Fibroblast of the aortic adventitia (primary cell): Measurements from ENCODE around the gene NAV2. TPM values are rescaled to one million over a fixed set of nuclear protein-coding genes. Genes with fewer than 3 reads are reported as not detected.

Experiments used
- DNase-seq: peaks from one replicate; pipeline ENCODE4 v3.0.0-alpha.2; 2010; ENCODE audit warnings: low read depth
- H3K4me3 ChIP-seq: 2 replicates; pipeline ENCODE4 v1.5.1; 2011; ENCODE audit warnings: low read depth, mild to moderate bottlenecking, control low read depth, low read length, moderate library complexity
- CTCF ChIP-seq: IDR thresholded peaks from 2 replicates; pipeline ENCODE4 v1.5.1; 2011; ENCODE audit warnings: mild to moderate bottlenecking, low read length, control low read depth, inconsistent platforms; ENCODE audit not compliant: insufficient read depth
- total RNA-seq: library from RNA; depleted of rRNA; stranded (reverse); fragments of >200 nt; gene quantifications from 2 replicates; pipeline ENCODE4 v1.2.3, GENCODE V29; 2012; ENCODE audit warnings: low replicate concordance

NAV2 gene
- total RNA-seq, 1 donor, result 44.6 TPM

DNA sequence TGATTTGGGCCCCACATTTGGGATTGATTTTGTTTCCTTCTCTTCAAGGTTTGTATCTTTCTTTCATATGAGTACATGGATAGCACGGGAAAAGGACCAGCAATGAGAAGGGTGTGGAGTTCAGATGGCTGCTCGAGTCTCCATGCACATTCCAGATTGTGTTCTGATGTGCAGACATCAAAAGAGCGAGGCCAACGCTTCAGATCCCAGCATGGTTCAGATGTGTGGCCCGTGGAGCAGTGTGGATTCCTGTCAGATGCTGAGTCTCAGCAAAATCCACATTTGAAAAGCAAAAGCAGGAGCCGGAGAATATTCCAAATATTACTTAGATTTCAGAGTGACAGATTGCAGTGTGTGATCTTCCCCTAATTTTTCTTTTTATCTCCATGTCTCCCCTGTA lies 228.2 kb downstream of the NAV2 start:
- no peak for DNase-seq
- no peak overlapping the region for H3K4me3 ChIP-seq
- TF ChIP-seq CTCF, result no peak

- no peak for TF ChIP-seq CTCF
- peak; percentile 63 for DNase-seq
- H3K4me3 ChIP-seq, result no peak overlapping the region
Observed at GRCh38 chr11:19946681-19947080, 234.0 kb downstream of the NAV2 start.

DNA sequence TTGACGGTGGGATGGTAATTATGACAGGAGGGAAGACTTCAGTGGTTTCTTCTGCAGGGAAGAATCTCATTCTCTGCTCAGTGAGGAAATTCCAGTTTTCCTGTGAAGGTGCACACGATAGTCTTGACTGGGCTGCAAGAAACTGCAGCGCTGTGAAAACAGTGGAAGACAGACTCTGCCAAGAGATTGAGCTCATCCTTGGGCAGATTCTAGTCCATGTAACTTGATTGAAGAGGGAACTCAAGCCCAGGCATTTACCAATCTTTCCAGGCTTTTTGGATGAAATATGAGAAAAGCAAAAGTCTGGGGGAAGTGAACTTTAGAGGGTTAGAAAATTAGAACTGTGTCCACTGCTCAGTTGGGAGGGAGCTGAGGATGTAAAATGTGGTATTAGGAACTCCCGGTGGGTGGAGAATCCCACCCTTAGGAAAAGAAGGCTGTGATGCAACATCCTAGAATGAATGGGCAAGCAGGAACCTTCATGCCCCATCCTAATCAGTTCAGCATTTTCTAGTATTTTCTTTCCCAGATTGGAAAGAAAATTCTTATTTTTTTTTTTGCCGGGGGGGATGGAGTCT lies 235.0 kb downstream of the NAV2 start:
- DNase-seq, result peak; percentile 59
- no peak for TF ChIP-seq CTCF
- no peak overlapping the region for H3K4me3 ChIP-seq

DNA sequence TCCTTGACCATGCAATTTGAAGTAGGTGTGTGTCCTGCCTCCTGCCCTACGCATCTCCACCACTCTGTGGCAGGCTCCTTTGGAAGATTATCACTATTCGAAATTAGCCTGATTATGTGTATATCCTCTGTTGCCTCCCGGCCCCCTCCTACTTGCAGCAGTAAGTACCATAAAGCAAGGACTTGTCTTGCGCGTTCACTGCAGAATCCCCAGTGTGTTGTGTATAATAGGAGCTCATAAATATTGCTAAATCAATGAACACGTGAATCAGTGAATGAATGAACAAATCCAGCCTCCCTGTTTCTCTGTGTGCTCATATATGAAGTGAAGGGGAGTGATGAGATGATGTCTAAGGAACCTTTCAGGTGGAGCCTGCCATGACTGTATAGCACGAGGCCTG lies 237.0 kb downstream of the NAV2 start:
- no peak for TF ChIP-seq CTCF
- no peak overlapping the region for H3K4me3 ChIP-seq
- DNase-seq, result no peak

- H3K4me3 ChIP-seq, result no peak overlapping the region
- TF ChIP-seq CTCF, result peak; percentile 62
- peak; percentile 79 for DNase-seq
Observed at GRCh38 chr11:19951558-19952115, 239.0 kb downstream of the NAV2 start.

- TF ChIP-seq CTCF, result no peak
- peak; percentile 87 for DNase-seq
- no peak overlapping the region for H3K4me3 ChIP-seq
Observed at GRCh38 chr11:19952116-19952605, 239.5 kb downstream of the NAV2 start.

DNA sequence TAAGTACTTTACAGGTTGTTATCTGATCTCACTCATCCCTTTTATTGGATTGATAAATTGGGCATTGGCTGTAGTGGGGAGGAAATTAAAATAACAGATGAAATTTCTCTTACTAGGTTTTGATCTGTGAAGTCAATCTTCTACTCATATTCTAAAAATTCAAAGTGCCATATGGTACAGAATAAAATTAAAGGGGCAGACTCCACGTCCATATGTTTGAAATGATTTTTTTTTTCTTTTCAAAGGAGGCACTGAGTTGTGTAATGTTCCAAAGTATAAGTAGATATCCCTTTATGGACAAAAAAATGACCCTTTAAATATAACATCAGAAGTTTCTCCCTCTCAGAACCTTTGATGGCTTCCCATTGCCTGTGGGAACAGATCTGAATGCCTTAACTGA lies 240.3 kb downstream of the NAV2 start:
- DNase-seq, result no peak
- TF ChIP-seq CTCF, result no peak
- no peak overlapping the region for H3K4me3 ChIP-seq
